8988T (cell line): Measurements from ENCODE around the gene SPACDR.

Experiments used
- DNase-seq: peaks from one replicate; pipeline ENCODE4 v3.0.0; 2011

Gene SPACDR

GRCh38 chr7:100484673-100485045 lies 20.6 kb upstream of the SPACDR start:
- peak; percentile 9 for DNase-seq

GRCh38 chr7:100483722-100484672 lies 19.9 kb upstream of the SPACDR start, which contains the start of gene NYAP1:
Gene NYAP1, plus strand, starts transcription at chr7:100483927. Its CDS starts 1,385 bp downstream, at chr7:100485312.
- DNase-seq: peak; percentile 84

GRCh38 chr7:100483090-100483721 lies 19.1 kb upstream of the SPACDR start:
- DNase-seq: peak; percentile 76

- DNase-seq: no peak
Measured at GRCh38 chr7:100482728-100483089, 18.6 kb upstream of the SPACDR start.

- DNase-seq: no peak
Measured at GRCh38 chr7:100481466-100481865, 17.4 kb upstream of the SPACDR start.

- peak; percentile 82 for DNase-seq
Measured at GRCh38 chr7:100478958-100479660, 15.0 kb upstream of the SPACDR start, which contains the start of gene TSC22D4. Gene TSC22D4, minus strand, starts transcription at chr7:100479214. Its CDS starts 1,176 bp downstream, at chr7:100478038.

- peak; percentile 18 for DNase-seq
Measured at GRCh38 chr7:100477871-100478267, 13.8 kb upstream of the SPACDR start.

- peak; percentile 46 for DNase-seq
Measured at GRCh38 chr7:100476903-100477870, 13.1 kb upstream of the SPACDR start.

GRCh38 chr7:100476101-100476780 lies 12.2 kb upstream of the SPACDR start:
- DNase-seq: peak; percentile 9

GRCh38 chr7:100475549-100475948 lies 11.5 kb upstream of the SPACDR start:
- peak; percentile 5 for DNase-seq

- peak; percentile 32 for DNase-seq
Measured at GRCh38 chr7:100472854-100473499, 8.9 kb upstream of the SPACDR start.

- peak; percentile 5 for DNase-seq
Measured at GRCh38 chr7:100472121-100472851, 8.2 kb upstream of the SPACDR start.

- no peak for DNase-seq
Measured at GRCh38 chr7:100471021-100471420, 7.0 kb upstream of the SPACDR start.

GRCh38 chr7:100469227-100470044 lies 5.4 kb upstream of the SPACDR start:
- DNase-seq: peak; percentile 95

GRCh38 chr7:100467638-100468373 lies 3.7 kb upstream of the SPACDR start:
- no peak for DNase-seq

GRCh38 chr7:100466653-100467605 lies 2.9 kb upstream of the SPACDR start:
- DNase-seq: no peak

- DNase-seq: peak; percentile 81
Measured at GRCh38 chr7:100465702-100466311, 1.7 kb upstream of the SPACDR start.
